GM19328 (cell line): Measurements from ENCODE around the gene MS4A12.
"Not testable (repeated sequence)": the region's sequence is repeated elsewhere in the genome, so short reads cannot be mapped to it uniquely, and the experiment has no call there.

Experiments used
- ATAC-seq: cut with Tn5 transposase; IDR thresholded peaks from one replicate; pipeline ENCODE4 v1.9.1; 2021; ENCODE audit warnings: mild to moderate bottlenecking, moderate library complexity; ENCODE audit not compliant: unreplicated experiment

MS4A12 gene

GRCh38 chr11:60511393-60511792 is 18.8 kb downstream of the MS4A12 start:
- ATAC-seq = no peak

GRCh38 chr11:60512651-60513225 is 20.2 kb downstream of the MS4A12 start:
- ATAC-seq = no peak

- ATAC-seq = no peak
These were observed 21.2 kb downstream of the MS4A12 start for GRCh38 chr11:60513496-60514460.

- no peak for ATAC-seq
These were observed 22.7 kb downstream of the MS4A12 start, which contains the start of gene MS4A13 for GRCh38 chr11:60515144-60515855. Gene MS4A13 (plus strand): TSS chr11:60515392. CDS start chr11:60518084, 2,692 bp downstream.

- ATAC-seq = no peak
These were observed 35.9 kb downstream of the MS4A12 start for GRCh38 chr11:60528465-60528864.

- no peak for ATAC-seq
These were observed 36.4 kb downstream of the MS4A12 start for GRCh38 chr11:60528934-60529333.

GRCh38 chr11:60530454-60531100 is 38.0 kb downstream of the MS4A12 start:
- no peak for ATAC-seq

GRCh38 chr11:60532383-60532782 is 39.8 kb downstream of the MS4A12 start:
- ATAC-seq = not testable (repeated sequence)

GRCh38 chr11:60538627-60539026 is 46.0 kb downstream of the MS4A12 start:
- ATAC-seq = not testable (repeated sequence)

GRCh38 chr11:60544077-60544476 is 51.5 kb downstream of the MS4A12 start:
- no peak for ATAC-seq
